ENCODE measurements around the gene ITGB3.

DNA sequence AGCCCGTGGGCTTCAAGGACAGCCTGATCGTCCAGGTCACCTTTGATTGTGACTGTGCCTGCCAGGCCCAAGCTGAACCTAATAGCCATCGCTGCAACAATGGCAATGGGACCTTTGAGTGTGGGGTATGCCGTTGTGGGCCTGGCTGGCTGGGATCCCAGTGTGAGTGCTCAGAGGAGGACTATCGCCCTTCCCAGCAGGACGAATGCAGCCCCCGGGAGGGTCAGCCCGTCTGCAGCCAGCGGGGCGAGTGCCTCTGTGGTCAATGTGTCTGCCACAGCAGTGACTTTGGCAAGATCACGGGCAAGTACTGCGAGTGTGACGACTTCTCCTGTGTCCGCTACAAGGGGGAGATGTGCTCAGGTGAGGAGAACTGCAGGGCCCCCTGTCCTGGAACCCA is 38.6 kb downstream of the ITGB3 start:
- no peak for TF ChIP-seq POLR2A (IDR thresholded peaks at IDR 0.05)
- TF ChIP-seq, protein P1, sequence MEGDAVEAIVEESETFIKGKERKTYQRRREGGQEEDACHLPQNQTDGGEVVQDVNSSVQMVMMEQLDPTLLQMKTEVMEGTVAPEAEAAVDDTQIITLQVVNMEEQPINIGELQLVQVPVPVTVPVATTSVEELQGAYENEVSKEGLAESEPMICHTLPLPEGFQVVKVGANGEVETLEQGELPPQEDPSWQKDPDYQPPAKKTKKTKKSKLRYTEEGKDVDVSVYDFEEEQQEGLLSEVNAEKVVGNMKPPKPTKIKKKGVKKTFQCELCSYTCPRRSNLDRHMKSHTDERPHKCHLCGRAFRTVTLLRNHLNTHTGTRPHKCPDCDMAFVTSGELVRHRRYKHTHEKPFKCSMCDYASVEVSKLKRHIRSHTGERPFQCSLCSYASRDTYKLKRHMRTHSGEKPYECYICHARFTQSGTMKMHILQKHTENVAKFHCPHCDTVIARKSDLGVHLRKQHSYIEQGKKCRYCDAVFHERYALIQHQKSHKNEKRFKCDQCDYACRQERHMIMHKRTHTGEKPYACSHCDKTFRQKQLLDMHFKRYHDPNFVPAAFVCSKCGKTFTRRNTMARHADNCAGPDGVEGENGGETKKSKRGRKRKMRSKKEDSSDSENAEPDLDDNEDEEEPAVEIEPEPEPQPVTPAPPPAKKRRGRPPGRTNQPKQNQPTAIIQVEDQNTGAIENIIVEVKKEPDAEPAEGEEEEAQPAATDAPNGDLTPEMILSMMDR (IDR thresholded peaks at IDR 0.05): no peak
